Measurements from ENCODE around the gene MRPS16.

Gene MRPS16

DNA sequence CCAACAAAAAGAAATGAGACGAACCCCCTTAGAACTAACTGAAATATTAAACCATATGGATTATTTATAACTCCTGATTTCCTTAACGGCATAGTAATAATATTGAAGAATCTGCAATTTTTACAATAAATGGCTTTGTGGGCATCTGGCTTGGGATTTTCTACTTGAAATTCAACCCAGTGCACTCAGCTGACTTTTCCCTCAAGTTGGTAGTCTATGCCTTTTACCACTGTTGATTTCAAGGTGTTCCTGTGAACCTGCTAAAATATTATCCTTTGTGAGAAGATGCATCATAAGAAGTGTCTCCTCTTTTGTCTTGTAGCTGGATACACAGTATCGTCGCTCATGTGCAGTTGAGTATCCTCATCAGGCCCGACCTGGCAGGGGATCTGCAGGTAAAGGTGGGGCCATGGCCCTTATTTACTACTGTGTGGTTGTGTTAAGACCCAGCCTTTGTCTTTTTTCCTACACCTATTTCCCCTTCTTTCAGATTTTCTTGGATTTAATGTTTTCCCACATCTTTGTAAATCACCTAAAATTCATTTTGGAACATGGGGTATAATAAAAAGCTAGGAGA is 13.4 kb downstream of the MRPS16 start:
- DNase-seq = no peak

DNA sequence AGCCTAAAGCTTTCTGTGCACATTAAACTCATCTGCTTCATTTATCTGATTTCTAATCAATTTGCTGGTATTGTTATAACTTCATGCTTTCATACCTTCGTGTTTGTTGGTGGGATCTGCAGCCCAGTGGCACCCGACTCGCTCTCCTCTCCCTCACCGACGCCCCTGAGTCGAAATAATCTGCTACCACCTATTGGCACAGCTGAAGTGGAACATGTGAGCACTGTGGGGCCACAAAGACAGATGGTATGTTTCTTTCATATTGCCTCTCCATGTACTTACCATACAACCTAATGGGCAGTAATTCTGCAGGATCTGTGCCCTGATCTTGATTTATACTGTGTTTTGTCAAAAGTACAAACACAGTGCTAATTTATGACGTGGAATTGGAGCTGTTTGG is 17.7 kb downstream of the MRPS16 start:
- DNase-seq = no peak

DNA sequence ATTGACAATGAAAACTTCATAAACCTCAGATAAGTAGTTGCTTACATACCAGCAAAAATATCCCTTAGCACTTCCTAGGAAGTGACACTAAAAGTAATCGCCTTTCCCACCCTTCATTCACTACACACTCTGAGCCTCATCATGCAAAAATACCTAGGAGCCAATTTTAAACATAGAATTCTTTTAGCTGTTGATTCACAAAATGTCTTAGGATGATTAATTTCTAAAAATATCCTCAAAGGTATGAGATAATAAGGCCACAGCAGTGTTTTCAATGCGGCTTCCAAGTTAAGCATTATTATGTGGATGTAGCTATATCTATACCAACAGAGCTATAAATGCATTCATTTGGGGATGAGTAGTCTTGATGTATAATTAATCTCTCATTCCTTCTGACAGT is 18.6 kb downstream of the MRPS16 start:
- no peak for DNase-seq

DNA sequence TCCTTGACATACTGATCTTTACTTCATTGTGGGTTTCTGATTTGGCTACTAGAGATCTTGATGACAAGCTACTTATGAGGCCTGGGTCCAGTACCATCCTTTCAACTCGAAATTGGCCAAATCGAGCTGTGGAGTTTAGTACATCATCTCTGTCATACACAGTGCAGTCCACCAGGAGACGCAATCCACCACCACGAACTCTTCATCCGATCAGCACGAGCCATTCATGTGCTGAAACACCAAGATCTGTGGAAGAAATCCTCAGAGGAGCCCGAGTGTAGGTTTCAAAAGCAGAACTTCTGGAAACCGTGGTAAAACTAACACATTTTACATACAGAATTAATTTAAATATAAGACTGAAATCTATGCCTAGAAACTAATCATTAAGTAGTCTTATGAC is 19.6 kb downstream of the MRPS16 start:
- DNase-seq = no peak

DNA sequence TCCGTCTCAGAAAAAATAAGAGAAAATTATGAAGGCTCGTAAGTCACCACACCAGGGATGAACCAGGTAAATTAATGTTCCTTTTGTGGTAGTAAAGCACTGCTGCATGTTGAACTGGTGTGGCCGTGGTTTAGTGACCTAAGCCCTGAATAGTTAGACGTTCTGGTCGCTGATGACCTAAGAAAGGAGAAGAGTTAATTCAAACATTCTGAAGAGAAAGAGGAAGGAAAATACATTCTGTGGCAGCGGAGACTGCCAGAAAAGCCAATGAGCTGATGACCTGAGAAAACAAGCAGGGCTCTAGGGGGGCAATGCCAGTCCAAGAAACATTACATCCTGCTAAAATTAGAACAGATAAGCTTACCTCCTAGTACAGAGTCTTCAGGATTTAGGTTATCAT is 22.9 kb downstream of the MRPS16 start:
- no peak for DNase-seq

DNA sequence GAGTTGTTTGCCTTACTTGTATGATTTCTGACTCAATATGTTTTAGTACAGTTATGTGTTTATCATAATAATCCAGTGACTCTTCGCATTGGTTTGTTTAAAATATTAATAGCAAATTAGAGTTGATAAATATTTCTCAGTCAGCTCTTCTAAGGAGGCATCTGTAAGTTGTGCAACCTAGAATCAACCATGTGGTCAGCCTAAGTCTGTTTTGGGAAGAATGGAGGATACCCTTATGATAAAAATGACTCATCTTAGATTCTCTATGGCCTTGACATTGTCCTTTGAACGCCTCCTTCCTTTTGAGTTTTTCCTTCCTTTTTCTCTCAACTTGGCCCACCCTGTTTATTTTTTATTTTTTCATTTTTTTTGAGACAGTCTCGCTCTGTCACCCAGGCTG is 24.2 kb downstream of the MRPS16 start:
- no peak for DNase-seq

DNA sequence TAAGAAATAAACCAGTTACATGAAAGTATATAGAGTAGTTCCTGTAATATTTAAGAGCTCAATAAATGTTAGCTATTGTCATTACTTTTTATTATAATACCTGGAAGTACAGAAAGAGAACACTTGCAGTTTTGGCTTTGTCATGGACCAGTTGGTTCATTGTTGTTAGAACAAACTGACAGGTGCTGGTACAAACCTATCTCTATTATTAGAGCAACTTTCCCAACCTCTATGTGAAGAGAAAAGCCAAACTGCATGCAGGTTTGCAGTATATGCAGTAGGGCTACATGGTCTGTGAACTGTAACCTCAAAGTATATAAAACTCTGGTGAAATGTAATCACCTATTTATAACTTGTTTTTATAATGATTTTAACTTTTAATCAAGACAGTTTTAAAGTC is 25.8 kb downstream of the MRPS16 start:
- no peak for DNase-seq

DNA sequence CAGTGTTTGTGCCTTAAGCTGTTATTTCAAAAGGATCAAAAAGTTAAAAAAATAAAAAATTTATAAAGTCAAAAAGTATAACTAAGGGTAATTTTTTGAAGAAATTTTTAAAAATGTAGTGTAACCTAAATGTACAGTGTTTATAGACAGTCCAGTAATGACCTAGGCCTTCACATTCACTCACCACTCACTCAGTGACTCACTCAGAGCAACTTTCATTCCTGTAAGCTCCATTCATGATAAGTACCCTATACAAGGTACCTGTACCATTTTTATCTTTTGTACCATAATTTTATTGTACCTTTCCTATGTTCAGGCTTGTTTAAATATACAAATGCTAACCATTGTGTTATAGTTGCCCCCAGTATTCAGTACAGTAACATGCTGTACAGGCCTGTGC is 26.9 kb downstream of the MRPS16 start:
- no peak for DNase-seq

DNA sequence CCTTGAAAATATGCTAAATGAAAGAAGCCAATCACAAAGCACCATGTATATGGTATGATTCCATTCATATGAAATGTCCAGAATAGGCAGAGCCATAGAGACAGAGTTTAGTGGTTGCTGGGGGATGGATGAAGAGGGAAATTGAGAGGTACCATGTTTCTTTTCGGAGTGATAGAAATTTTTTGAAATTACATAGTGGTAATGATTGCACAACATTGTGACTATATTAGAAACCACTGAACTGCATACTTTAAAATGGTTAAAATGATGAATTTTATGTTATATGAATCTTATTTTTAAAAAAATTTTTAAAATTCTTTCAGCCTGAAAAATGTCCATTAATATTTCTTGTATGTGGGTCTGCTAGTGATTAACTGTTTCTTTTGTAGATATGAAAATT is 31.5 kb downstream of the MRPS16 start:
- no peak for DNase-seq

DNA sequence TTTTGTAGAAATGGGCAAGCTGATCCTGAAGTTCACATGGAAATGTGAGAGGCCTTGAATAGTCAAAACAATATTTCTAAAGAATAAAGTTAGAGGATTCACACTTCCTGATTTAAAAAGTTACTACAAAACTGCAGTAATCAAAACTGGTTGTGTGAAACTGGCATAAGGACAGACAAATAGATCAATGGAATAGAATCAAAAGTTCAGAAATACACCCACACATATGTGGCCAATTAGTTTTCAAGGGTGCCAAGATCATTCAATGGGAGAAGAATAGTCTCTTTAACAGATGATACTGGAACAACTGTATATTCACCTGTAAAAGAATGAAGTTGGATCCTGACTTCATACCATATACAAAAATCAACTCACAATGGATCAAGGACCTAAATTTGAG is 33.1 kb downstream of the MRPS16 start:
- DNase-seq = no peak

DNA sequence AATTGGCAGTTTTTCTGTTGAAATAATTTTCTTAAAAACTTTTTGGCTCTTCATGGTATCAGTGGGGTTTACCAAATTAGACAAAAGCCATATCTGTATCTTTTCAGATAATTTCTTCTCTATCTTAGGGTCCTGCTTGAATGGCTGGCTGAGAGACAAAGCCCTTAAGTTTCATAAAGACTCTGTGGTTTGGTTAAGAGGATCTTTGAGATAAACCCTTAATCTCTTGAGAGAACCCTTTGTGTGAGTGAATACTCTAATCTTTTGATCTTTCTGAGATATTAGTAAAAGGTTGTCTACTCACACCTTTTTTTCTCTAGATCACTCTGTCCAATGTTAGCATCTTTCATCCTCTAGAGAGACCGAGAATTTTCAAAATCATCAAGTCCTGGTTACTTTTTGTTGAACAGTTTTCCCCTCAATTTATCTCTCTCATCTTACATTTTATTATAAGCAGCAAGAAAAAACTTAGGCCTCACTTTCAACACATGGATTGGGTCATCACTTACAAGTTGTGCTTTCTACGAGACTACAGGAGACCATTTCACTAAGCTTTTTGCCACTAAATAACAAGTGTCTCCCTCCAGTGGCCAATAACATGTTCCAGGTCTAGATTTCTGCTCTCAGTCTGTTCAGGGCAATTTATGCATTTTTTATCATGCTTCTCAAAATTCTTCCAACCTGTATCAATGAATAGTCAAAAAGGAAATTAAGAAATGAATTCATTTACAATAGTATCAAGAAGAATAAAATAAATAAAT is 33.8 kb downstream of the MRPS16 start:
- DNase-seq = no peak

DNA sequence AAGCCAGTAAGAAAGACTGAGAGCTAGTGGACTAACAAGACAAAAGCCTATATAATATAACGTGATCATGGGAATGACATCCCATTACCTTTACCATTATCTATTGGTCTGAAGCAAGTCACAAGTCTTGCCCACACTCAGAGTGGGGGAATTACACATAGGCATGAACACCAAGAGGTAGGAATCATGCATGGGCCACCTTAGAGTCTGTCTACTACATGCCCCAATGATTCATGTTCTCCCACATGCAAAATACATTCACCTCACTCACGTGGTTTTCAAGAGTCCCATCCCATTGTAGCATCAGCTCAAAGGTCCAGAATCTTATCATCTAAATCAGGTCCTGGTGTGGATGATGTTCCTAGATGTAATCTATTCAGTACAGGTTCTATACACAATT is 34.8 kb downstream of the MRPS16 start:
- DNase-seq = no peak

DNA sequence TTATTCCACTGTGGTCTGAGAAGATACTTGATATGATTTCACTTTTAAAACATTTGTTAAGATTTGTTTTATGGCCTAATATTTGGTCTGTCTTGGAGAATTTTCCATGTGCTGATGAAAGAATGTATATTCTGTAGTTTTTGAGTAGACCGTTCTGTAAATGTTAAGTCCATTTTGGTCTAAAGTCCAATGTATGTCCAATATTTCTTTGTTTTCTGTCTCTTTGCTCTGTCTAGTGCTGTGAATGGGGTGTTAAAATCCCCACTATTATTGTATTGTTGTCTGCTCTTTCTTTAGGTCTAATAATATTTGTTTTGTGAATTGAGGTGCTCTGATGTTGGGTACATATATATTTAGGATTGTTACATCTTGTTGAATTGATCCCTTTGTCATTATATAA is 36.7 kb downstream of the MRPS16 start:
- no peak for DNase-seq

DNA sequence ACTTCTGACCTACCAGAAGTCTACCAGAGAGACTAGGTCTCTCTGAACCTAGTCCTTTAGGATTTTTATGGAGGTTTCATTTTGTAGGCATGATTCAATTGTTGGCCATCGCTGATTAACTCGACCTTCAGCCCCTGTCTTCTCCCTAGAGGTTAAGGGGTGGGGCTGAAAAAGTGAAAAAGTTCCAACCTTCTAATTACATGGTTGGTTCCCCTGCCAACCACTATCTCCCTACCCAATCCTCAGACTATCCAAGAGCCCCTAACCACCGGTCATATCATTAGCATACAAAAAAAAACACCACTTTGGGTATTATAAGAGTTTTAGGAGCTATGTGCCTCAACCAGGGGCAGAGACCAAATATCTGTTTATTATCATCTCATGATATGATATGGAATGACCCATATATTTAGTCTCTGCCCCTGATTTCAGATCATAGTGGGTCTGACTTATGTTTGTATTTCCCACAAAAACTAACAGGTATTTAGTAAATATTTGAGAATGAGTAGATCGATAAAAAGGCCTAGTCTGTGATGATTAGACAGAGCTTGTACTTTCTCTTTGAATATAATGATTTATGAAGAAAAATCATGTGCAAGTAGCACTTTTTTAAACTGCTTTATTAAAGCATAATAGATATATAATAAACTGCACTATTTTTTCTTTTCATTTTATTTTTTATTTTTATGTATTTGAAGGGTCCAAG is 41.2 kb downstream of the MRPS16 start:
- no peak for DNase-seq

DNA sequence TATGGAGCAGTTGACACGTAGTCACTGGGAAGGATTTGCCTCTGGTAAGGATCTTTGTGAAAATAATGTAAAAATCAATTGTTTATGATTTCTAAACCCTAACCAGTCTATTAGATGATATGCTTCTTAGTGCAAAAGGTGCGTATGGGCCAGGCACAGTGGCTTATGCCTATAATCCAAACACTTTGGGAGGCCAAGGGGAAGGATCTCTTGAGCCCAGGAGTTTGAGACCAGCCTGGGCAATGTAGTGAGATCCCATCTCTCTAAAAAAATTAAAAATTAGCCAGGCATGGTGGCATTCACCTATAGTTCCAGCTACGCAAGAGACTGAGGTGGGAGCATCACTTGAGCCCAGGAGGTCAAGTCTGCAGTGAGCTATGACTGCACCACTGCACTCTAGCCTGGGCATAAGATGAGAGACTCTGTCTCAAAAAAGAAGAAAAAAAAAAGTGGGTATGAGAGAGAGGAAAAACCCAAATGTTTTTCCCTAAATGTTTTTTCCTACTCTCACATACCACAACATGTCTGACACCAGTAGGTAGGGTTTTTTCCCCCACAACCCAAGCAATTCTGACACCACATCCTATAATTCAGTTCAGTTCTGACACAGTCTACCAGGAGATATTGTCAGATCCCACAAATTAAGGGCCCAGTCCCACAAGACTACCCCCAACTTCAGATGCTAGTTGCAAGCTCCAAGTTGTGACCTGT is 41.9 kb downstream of the MRPS16 start:
- DNase-seq = no peak

DNA sequence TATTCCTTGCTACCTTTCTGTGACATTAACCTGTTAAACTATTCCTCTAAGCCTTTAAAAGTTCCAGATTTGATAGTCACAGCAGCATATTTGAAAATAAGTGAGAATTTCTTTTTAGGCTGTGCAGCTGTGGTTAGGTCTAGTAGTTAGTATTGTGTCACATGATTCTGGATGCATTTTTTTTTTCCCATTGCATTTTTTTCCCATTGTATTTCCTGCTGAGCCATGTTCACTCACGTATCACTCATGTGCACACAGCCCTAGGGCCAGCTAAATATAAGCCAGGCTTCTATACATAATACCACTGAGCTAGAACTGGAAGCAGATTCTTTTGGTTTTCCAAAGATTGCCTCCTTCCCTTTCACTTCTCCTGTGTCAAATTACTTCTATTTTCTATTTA is 42.7 kb downstream of the MRPS16 start:
- no peak for DNase-seq

DNA sequence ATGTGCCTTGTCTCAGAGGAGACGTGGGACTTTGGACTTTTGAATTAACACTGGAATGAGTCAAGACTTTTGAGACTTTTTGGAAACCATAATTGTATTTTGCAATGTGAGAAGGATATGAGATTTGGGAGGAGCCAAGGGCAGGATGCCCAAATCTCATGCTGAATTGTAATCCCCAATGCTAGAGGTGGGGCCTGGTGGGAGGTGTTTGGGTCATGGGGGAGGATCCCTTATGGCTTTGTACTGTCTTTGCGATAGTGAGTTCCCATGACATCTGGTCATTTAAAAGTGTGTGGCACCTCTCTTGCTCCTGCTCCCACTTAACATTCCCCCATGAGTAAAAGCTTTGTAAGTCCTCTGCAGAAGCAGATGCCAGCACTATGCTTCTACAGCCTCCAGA is 44.6 kb downstream of the MRPS16 start:
- DNase-seq = no peak

DNA sequence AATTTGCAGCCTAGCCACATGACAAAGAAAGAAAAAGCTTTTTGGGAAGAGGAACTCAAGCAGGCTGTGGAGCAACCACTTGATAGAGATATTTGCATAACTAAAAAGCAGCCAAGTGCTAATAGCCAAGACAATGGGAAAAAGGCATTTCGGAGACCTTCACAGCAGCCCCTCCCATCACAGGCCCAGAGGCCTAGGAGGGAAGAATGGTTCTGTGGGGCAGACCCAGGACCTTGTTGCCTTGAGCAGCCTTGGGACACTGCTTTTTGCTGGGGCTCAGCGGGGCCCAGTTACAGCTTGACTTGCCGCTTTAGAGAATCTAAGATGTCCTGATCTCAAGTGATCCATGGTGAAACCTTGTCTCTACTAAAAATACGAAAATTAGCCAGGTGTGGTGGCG is 46.1 kb downstream of the MRPS16 start:
- DNase-seq = no peak

DNA sequence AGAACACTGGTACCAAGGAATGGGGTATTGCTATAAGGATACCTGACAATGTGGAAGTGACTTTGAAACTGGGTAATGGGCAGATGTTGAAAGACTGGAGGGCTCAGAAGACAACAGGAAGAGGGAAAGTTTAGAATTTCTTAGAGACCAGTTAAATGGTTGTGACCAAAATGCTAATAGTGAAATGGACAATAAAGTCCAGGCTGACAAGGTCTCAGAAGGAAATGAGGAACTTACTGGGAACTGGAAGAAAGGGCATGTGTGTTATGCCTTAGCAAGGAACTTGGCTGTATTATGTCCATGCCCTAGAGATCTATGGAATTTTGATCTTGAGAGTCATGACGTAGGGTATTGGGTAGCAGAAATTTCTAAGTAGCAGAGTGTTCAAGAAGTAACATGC is 46.6 kb downstream of the MRPS16 start:
- DNase-seq = no peak

DNA sequence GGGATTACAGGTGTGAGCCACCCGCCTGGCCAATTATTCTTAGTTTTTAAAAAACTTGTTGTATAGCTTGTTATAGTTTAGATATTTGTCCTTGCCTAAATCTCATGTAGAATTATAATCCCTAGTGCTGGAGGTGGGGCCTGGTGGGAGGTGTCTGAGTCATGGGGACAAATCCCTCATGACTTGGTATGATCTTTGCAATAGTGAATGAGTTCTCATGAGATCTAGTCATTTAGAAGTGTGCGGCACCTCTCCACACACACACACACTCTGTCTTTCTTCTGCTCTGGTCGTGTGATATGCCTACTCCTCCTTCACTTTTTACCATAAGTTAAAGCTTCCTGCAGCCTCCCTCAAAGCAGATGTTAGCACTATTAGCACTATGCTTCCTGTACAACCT is 47.4 kb downstream of the MRPS16 start:
- no peak for DNase-seq
